Small intestine (tissue), 7 donors: ENCODE data around the gene TCEAL5. TPM values are rescaled to one million over a fixed set of nuclear protein-coding genes. Genes with fewer than 3 reads are reported as not detected.
"Not testable (repeated sequence)": the region's sequence is repeated elsewhere in the genome, so short reads cannot be mapped to it uniquely, and the experiment has no call there.

ENCODE experiments used
- DNase-seq, 2 donors: peaks; one replicate each; pipeline versions ENCODE4 v3.0.0 to v3.0.0-alpha.2; 2013
- FAIRE-seq: peaks from 2 replicates; lab custom pipeline; 2012; peaks lifted over from hg19 to GRCh38; lab: Jason Lieb, UNC
- H3K27ac ChIP-seq, 3 donors: one replicate each; pipeline ENCODE4 v1.5.1; 2013; ENCODE audit warnings: low read length in 2 of 3, mild to moderate bottlenecking in 2 of 3, control low read depth in 1 of 3, inconsistent platforms in 1 of 3, low read depth in 1 of 3, moderate library complexity in 1 of 3
- H3K27me3 ChIP-seq, 3 donors: one replicate each; pipeline ENCODE4 v1.6.1; 2013; ENCODE audit warnings: low read length in 3 of 3, inconsistent platforms in 1 of 3; ENCODE audit not compliant: control insufficient read depth in 3 of 3, insufficient read depth in 3 of 3
- H3K36me3 ChIP-seq, 3 donors: one replicate each; pipeline ENCODE4 v1.6.1; 2013; ENCODE audit warnings: low read length in 3 of 3, inconsistent platforms in 1 of 3, low read depth in 1 of 3, mild to moderate bottlenecking in 1 of 3, moderate library complexity in 1 of 3; ENCODE audit not compliant: control insufficient read depth in 3 of 3, insufficient read depth in 2 of 3
- H3K4me1 ChIP-seq, 3 donors: one replicate each; pipeline ENCODE4 v1.6.1; 2013; ENCODE audit warnings: low read length in 2 of 3, inconsistent platforms in 1 of 3, low read depth in 1 of 3, mild to moderate bottlenecking in 1 of 3, moderate library complexity in 1 of 3; ENCODE audit not compliant: control insufficient read depth in 3 of 3, insufficient read depth in 2 of 3
- H3K4me3 ChIP-seq, 3 donors: one replicate each; pipeline ENCODE4 v1.5.1; 2013; ENCODE audit warnings: low read length in 3 of 3, control low read depth in 1 of 3, inconsistent platforms in 1 of 3, low read depth in 1 of 3, mild to moderate bottlenecking in 1 of 3, moderate library complexity in 1 of 3
- H3K9me3 ChIP-seq, 2 donors: one replicate each; pipeline ENCODE4 v1.6.1; 2013; ENCODE audit warnings: low read depth in 1 of 2, low read length in 1 of 2; ENCODE audit not compliant: control insufficient read depth in 2 of 2, insufficient read depth in 1 of 2
- WGBS, 3 donors: extraction: QIAGEN DNeasy Blood & Tissue Kit; methylation state at CpG; one replicate each; pipeline ENCODE4 v1.1.7; 2013; 5-methylcytosine and 5-hydroxymethylcytosine counted together
- polyA plus RNA-seq, 4 donors: library from polyadenylated mRNA; stranded (reverse) in 3 of 4; unstranded in 1 of 4; fragments of 200-250 nt in 3 of 4; fragments of 120-200 nt in 1 of 4; gene quantifications; one replicate each; pipeline versions ENCODE4 v1.2.1 to v1.2.3, GENCODE V29; 2013
- donor health status: healthy with polysubstance abuse.
- donor health status: control.
- donor health status: control.
- donor health status: Bipolar disorder and iron deficiency.
- donor health status: healthy.

The TCEAL5 gene
- polyA plus RNA-seq, 4 donors, result 0.54 to 2.0 (median 1.8) TPM; not detected in 1

DNA sequence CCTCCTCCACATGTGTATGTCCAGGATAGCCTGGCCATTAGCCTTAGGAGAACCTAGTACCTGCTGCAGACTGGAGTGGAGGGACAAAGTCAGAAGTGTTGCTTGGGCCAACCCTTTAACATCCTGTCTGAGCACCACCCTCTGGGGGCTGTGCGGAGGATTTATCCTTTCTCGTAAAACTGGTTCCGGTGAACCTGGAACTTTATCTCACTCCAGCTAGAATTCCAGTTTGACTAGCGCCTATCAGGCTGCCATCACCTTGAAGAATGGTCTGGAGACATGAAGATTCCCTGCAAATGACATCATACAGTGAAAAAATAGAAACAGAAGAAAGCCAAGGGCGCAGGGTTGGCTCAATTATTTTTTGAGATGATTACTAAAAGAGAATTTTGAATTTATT, 25.6 kb downstream of the TCEAL5 start:
- FAIRE-seq, result no peak
- Histone ChIP-seq H3K36me3 (peaks cover 0 to 9% (median 0%) of the 10 kb centered on the region in 3 donors), H3K27me3 (no peaks in the 10 kb centered on the region), H3K4me1 (no peaks in the 10 kb centered on the region), H3K27ac (no peak overlapping the region), H3K4me3 (no peak overlapping the region), H3K9me3 (no peaks in the 10 kb centered on the region)
- 56 to 76% (median 65%) methylated on average over 5 of the region's 5 CpGs for WGBS, 3 donors
- peak in 1 of 2 donors; percentile 14 for DNase-seq

DNA sequence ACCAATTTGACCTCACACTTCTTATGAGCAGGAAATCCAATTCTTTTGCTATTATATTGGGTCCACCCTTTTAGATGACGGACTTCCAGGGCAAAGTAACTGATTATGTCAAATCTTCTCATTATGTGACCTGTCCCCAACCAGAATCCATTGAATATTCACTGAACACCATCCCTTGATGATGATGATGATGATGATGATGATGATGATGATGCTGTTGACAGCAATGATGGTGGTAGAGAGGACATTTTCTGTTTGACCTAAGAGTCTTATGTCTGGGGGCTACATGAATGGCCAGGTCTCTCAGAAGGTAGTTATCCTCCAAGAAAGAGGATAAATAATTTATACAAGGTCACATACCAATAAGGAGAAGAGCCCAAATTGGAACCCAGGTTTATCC, 26.7 kb downstream of the TCEAL5 start:
- Histone ChIP-seq H3K27me3 (no peaks in the 10 kb centered on the region), H3K4me1 (no peaks in the 10 kb centered on the region), H3K9me3 (no peaks in the 10 kb centered on the region), H3K4me3 (no peak overlapping the region), H3K27ac (no peak overlapping the region), H3K36me3 (peaks cover 0 to 9% (median 0%) of the 10 kb centered on the region in 3 donors)
- FAIRE-seq, result no peak
- DNase-seq, result no peak
- WGBS, 3 donors, result 48 to 94% (median 67%) methylated on average over 1 of the region's 1 CpG

DNA sequence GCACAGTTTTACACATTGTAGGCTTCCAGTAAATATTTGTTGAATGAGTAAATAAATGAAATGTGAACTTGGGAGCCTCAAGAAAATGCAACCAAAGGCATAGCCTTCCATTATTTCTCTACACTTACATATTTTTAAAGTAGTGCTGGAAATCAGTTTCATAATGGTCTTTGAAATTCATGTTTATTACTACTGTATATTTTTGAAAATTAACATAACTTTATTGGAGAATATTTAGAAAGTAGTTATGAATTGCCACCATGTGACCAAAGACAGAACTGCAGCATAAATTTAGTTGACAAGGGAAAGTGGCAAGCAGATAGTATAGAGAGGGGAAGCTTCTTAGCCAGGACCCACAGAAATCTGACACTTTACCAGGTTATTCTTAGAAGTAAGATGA, 28.0 kb downstream of the TCEAL5 start:
- no peak overlapping the region for H3K4me3 ChIP-seq
- peaks cover 0 to 9% (median 0%) of the 10 kb centered on the region in 3 donors for H3K36me3 ChIP-seq
- no peaks in the 10 kb centered on the region for H3K9me3 ChIP-seq
- FAIRE-seq (no peak), DNase-seq (peak; percentile 12 to 32)
- no peaks in the 10 kb centered on the region for H3K27me3 ChIP-seq
- H3K4me1 ChIP-seq, result no peaks in the 10 kb centered on the region
- no peak overlapping the region for H3K27ac ChIP-seq

GRCh38 chrX:103240155-103240554, 36.4 kb downstream of the TCEAL5 start:
- DNase-seq (no peak), FAIRE-seq (no peak)
- H3K27me3 ChIP-seq, result no peaks in the 10 kb centered on the region
- H3K9me3 ChIP-seq, result no peaks in the 10 kb centered on the region
- no peaks in the 10 kb centered on the region for H3K36me3 ChIP-seq
- H3K4me1 ChIP-seq, result no peaks in the 10 kb centered on the region
- no peak overlapping the region for H3K27ac ChIP-seq
- H3K4me3 ChIP-seq, result no peak overlapping the region

GRCh38 chrX:103236296-103236695, 40.3 kb downstream of the TCEAL5 start:
- no peaks in the 10 kb centered on the region for H3K9me3 ChIP-seq
- no peaks in the 10 kb centered on the region for H3K27me3 ChIP-seq
- FAIRE-seq (no peak), DNase-seq (no peak)
- WGBS, 3 donors, result 50 to 90% (median 75%) methylated on average over 1 of the region's 1 CpG
- H3K4me1 ChIP-seq, result no peaks in the 10 kb centered on the region
- H3K4me3 ChIP-seq, result no peak overlapping the region
- H3K36me3 ChIP-seq, result no peaks in the 10 kb centered on the region
- no peak overlapping the region for H3K27ac ChIP-seq

GRCh38 chrX:103235608-103236007, 40.9 kb downstream of the TCEAL5 start:
- not testable (repeated sequence) for H3K4me1 ChIP-seq, DNase-seq, FAIRE-seq, H3K9me3 ChIP-seq, H3K27me3 ChIP-seq, H3K4me3 ChIP-seq, H3K27ac ChIP-seq, H3K36me3 ChIP-seq
- 49 to 87% (median 63%) methylated on average over 2 of the region's 2 CpGs for WGBS, 3 donors

DNA sequence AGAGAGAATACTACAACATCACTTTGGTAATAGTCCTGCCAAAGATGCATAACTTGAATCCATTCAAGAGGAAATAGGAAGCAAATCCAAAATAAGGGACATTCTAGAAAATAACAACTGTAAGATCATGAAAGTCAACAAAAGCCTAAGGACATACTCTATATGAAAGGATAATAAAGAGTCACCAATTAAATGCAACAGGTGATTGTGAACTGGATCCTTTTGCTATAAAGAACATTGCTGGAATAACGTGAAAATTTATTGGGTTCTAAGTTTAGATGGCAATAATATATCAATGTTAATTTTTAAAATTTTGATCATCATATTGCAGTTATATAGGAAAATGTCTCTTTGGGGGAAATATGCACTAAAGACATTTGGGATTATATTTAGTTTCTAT, 41.7 kb downstream of the TCEAL5 start:
- no peak overlapping the region for H3K27ac ChIP-seq
- FAIRE-seq, result peak; percentile 53
- no peaks in the 10 kb centered on the region for H3K9me3 ChIP-seq
- no peaks in the 10 kb centered on the region for H3K36me3 ChIP-seq
- 65 to 97% (median 82%) methylated on average over 1 of the region's 1 CpG for WGBS, 3 donors
- DNase-seq, result no peak
- no peaks in the 10 kb centered on the region for H3K27me3 ChIP-seq
- H3K4me1 ChIP-seq, result no peaks in the 10 kb centered on the region
- no peak overlapping the region for H3K4me3 ChIP-seq

GRCh38 chrX:103233263-103233662, 43.3 kb downstream of the TCEAL5 start:
- no peak for DNase-seq
- 73 to 74% (median 73%) methylated on average over 2 of the region's 2 CpGs for WGBS, 3 donors
- no peak overlapping the region for H3K27ac ChIP-seq
- no peaks in the 10 kb centered on the region for H3K36me3 ChIP-seq
- no peaks in the 10 kb centered on the region for H3K4me1 ChIP-seq
- H3K27me3 ChIP-seq, result no peaks in the 10 kb centered on the region
- FAIRE-seq, result no peak
- no peaks in the 10 kb centered on the region for H3K9me3 ChIP-seq
- no peak overlapping the region for H3K4me3 ChIP-seq

DNA sequence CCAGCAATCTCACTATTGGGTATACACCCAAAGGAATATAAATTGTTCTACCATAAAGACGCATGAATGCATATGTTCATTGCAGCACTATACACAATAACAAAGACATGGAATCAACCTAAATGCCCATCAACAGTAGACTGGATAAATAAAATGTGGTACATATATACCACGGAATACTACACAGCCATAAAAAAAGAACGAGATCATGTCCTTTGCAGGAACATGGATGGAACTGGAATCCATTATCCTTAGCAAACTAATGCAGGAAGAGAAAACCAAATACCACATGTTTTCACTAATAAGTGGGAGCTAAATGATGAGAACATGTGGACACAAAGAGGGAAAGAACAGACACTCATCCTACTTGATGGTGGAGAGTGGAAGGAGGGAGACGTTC, 50.6 kb downstream of the TCEAL5 start:
- H3K27ac ChIP-seq, DNase-seq, H3K4me3 ChIP-seq, H3K9me3 ChIP-seq, H3K27me3 ChIP-seq, FAIRE-seq, H3K4me1 ChIP-seq, H3K36me3 ChIP-seq: not testable (repeated sequence)
- WGBS, 3 donors, result 78 to 93% (median 86%) methylated on average over 4 of the region's 4 CpGs
